Esophagus squamous epithelium (tissue), 4 donors: ENCODE measurements around the gene SPN.

ENCODE experiments used
- CTCF ChIP-seq, 6 experiments: fragments of 450-650 bp in 4 of 6; fragments of 200-600 bp in 2 of 6; sonication (generic) in 2 of 6; IDR thresholded peaks; one replicate each; pipeline ENCODE4 v1.5.1; 2016 to 2019; ENCODE audit warnings: antibody characterized with exemption in 6 of 6, mild to moderate bottlenecking in 4 of 6, moderate library complexity in 4 of 6
- POLR2A ChIP-seq, 4 donors: fragments of 450-650 bp; IDR thresholded peaks; one replicate each; pipeline ENCODE4 v1.6.1; 2017; ENCODE audit warnings: antibody characterized with exemption in 4 of 4, mild to moderate bottlenecking in 4 of 4, moderate library complexity in 3 of 4

DNA sequence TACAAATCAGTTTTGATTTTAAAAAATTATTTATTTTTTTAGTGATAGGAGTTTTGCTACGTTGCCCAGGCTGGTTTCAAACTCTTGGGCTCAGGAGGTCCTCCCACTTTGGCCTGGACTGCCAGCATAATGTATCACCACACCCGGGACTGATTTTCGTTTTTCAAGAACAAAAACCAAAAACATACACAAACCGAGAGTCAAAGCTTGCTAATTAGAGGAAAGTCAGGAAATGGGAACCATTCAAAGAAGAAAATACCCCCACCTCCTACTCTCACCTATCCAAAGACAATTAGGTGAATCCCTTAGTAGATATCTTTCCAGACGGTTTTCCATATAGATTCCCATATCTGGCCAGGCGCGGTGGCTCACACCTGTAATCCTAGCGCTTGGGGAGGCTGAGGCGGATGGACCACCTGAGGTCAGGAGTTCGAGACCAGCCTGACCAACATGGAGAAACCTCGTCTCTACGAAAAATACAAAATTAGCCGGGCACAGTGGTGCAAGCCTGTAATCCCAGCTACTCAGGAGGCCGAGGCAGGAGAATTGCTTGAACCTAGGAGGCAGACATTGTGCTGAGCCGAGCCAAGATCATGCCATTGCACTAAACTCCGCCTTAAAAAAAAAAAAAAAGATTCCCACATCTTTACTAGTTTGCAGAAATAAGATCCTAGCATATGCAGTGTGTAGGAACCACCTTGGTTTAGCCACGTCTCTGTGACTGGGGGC lies 883 bp upstream of the SPN start:
- TF ChIP-seq POLR2A (IDR thresholded peaks at IDR 0.05) (no peak), CTCF (IDR thresholded peaks at IDR 0.05) (no peak)
